ENCODE measurements around the gene FAM13A. TPM values are rescaled to one million over a fixed set of nuclear protein-coding genes. Genes with fewer than 3 reads are reported as not detected.

FAM13A gene
- total RNA-seq, 1 donor from 2014 or later: 33.4 TPM

- DNase-seq (no peak), ATAC-seq (no peak)
- no peak overlapping the region for H3K27ac ChIP-seq
- intact Hi-C loops (cut with DNase I): no loop called here
- H3K36me3 ChIP-seq: peaks cover 45% of the 10 kb centered on the region
- H3K9me3 ChIP-seq: no peaks in the 10 kb centered on the region
- no peak for TF ChIP-seq CTCF (IDR thresholded peaks at IDR 0.05)
- H3K4me3 ChIP-seq: no peak overlapping the region
- H3K27me3 ChIP-seq: no peaks in the 10 kb centered on the region
- peaks cover 14% of the 10 kb centered on the region for H3K4me1 ChIP-seq
Measured at GRCh38 chr4:88788895-88789294, 268.1 kb downstream of the FAM13A start.

GRCh38 chr4:88788424-88788823 lies 268.6 kb downstream of the FAM13A start:
- Histone ChIP-seq H3K4me3 (no peak overlapping the region), H3K36me3 (peaks cover 50% of the 10 kb centered on the region), H3K4me1 (peaks cover 14% of the 10 kb centered on the region), H3K9me3 (no peaks in the 10 kb centered on the region), H3K27ac (no peak overlapping the region), H3K27me3 (no peaks in the 10 kb centered on the region)
- intact Hi-C loops (cut with DNase I): no loop called here
- ATAC-seq (no peak), DNase-seq (no peak)
- TF ChIP-seq CTCF (IDR thresholded peaks at IDR 0.05): no peak

- DNase-seq: no peak
- Histone ChIP-seq H3K4me1 (peaks cover 4% of the 10 kb centered on the region), H3K4me3 (no peak overlapping the region), H3K36me3 (peaks cover 64% of the 10 kb centered on the region), H3K9me3 (no peaks in the 10 kb centered on the region), H3K27ac (no peak overlapping the region), H3K27me3 (no peaks in the 10 kb centered on the region)
- no peak for ATAC-seq
- intact Hi-C loops (cut with DNase I): no loop called here
- no peak for TF ChIP-seq CTCF (IDR thresholded peaks at IDR 0.05)
Measured at GRCh38 chr4:88786011-88786410, 271.0 kb downstream of the FAM13A start.

- TF ChIP-seq CTCF (IDR thresholded peaks at IDR 0.05): no peak
- DNase-seq (no peak), ATAC-seq (no peak)
- H3K9me3 ChIP-seq: no peaks in the 10 kb centered on the region
- intact Hi-C loops (cut with DNase I): no loop called here
- no peaks in the 10 kb centered on the region for H3K27me3 ChIP-seq
- H3K4me1 ChIP-seq: peaks cover 4% of the 10 kb centered on the region
- H3K36me3 ChIP-seq: peaks cover 42% of the 10 kb centered on the region
- H3K27ac ChIP-seq: no peak overlapping the region
- no peak overlapping the region for H3K4me3 ChIP-seq
Measured at GRCh38 chr4:88780389-88780788, 276.6 kb downstream of the FAM13A start.

- H3K27ac ChIP-seq: no peak overlapping the region
- intact Hi-C loops (cut with DNase I): no loop called here
- no peaks in the 10 kb centered on the region for H3K9me3 ChIP-seq
- ATAC-seq (no peak), DNase-seq (no peak)
- peaks cover 34% of the 10 kb centered on the region for H3K36me3 ChIP-seq
- H3K27me3 ChIP-seq: no peaks in the 10 kb centered on the region
- no peak overlapping the region for H3K4me3 ChIP-seq
- TF ChIP-seq CTCF (IDR thresholded peaks at IDR 0.05): no peak
- H3K4me1 ChIP-seq: peaks cover 4% of the 10 kb centered on the region
Measured at GRCh38 chr4:88779431-88779830, 277.6 kb downstream of the FAM13A start.

- no peak for DNase-seq
Measured at GRCh38 chr4:88775529-88775928, 281.5 kb downstream of the FAM13A start.

More at GRCh38 chr4:88775529-88775928, 281.5 kb downstream of the FAM13A start:
- no peaks in the 10 kb centered on the region for H3K27me3 ChIP-seq
- no peaks in the 10 kb centered on the region for H3K4me1 ChIP-seq
- no peak overlapping the region for H3K27ac ChIP-seq
- H3K9me3 ChIP-seq: no peaks in the 10 kb centered on the region
- intact Hi-C loops (cut with DNase I): no loop called here
- no peak for TF ChIP-seq CTCF (IDR thresholded peaks at IDR 0.05)
- no peak for ATAC-seq
- H3K36me3 ChIP-seq: peaks cover 5% of the 10 kb centered on the region
- H3K4me3 ChIP-seq: no peak overlapping the region

Measured in upper lobe of right lung (tissue), 1 donor.